Right lobe of liver (tissue), 4 donors: ENCODE data around the gene CCR5AS.

Experiments used
- CTCF ChIP-seq, 4 donors: fragments of 200-600 bp in 3 of 4; fragments of 450-650 bp in 1 of 4; IDR thresholded peaks; one replicate each; pipeline versions ENCODE4 v1.5.1 to v1.8.0; 2016 to 2022; ENCODE audit warnings: antibody characterized with exemption in 4 of 4, mild to moderate bottlenecking in 2 of 4
- POLR2A ChIP-seq: fragments of 450-650 bp; IDR thresholded peaks from one replicate; pipeline ENCODE4 v1.6.1; 2017; ENCODE audit warnings: antibody characterized with exemption, mild to moderate bottlenecking
- donor health status: DM: no; HTN: no; CAD: no.
- donor health status: DM: no; HTN: no; CAD: no.
- donor health status: DM: no; HTN: yes; CAD: no.

GRCh38 chr3:46380471-46381221, 26.2 kb downstream of the CCR5AS start:
- TF ChIP-seq CTCF (IDR thresholded peaks at IDR 0.05) (no peak), POLR2A (no peak)
